HG03432 (cell line): Measurements from ENCODE around the gene FN3KRP.

ENCODE experiments used
- ATAC-seq: cut with Tn5 transposase; IDR thresholded peaks from one replicate; pipeline ENCODE4 v1.9.1; 2021; ENCODE audit warnings: mild to moderate bottlenecking, moderate library complexity; ENCODE audit not compliant: unreplicated experiment

The FN3KRP gene

DNA sequence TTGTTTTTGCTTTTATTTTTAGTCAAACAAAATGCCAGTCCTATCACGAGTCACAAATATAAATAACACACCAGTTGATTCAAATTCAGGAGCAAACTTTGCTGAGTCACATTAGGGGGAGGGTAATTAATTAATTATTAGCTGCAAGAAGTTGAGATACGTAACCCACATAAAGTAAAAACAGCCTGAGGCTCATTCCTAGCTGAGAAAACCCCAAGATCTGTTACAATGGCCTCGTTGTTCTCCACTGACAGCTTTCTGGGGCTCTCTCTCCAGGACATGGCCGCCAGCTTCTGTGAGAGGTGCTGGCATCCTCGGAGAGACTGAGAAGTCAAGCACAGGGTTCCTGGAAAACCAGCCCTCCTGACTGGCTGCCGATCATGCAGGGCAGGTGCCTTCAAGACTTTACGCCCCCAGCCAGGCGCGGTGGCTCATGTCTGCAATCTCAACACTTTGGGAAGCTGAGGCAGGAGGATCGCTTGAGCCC is 29.1 kb upstream of the FN3KRP start:
- no peak for ATAC-seq

DNA sequence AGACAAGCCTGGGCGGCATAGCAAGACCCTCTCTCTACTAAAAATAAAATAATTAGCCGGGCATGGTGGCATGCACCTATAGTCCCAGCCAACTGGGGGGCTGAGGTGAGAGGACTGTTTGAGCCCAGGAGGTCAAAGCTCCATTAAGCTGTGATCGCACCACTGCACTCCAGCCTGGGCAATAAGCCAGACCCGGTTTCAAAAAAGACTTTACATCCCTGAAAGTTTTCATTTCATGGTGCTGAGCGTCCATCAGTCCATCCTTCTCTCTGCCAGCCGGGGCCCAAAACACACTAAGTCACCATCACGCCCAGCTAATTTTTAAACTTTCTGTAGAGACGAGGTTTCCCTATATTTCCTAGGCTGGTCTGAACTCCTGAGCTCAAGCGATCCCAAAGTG is 28.6 kb upstream of the FN3KRP start:
- ATAC-seq, result no peak

DNA sequence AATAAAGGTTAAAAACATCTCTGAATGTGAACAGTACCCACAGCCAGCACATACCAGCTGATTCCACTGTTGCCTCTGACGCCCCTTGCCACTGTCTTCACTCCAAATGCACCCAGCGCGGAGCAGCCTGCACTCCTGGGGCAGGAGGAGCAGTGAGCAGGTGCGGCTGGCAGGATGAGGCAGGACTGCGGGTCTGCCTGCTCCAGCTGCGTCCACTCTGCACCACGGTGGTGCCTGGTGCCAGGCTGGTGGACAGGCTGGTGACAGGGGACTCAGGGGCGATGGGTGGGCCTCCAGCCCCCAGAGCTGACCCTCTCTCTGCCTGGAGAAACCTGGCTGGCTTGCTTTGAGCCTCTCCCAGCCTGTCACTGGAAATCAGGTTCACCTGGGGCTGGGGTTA is 27.4 kb upstream of the FN3KRP start:
- no peak for ATAC-seq

DNA sequence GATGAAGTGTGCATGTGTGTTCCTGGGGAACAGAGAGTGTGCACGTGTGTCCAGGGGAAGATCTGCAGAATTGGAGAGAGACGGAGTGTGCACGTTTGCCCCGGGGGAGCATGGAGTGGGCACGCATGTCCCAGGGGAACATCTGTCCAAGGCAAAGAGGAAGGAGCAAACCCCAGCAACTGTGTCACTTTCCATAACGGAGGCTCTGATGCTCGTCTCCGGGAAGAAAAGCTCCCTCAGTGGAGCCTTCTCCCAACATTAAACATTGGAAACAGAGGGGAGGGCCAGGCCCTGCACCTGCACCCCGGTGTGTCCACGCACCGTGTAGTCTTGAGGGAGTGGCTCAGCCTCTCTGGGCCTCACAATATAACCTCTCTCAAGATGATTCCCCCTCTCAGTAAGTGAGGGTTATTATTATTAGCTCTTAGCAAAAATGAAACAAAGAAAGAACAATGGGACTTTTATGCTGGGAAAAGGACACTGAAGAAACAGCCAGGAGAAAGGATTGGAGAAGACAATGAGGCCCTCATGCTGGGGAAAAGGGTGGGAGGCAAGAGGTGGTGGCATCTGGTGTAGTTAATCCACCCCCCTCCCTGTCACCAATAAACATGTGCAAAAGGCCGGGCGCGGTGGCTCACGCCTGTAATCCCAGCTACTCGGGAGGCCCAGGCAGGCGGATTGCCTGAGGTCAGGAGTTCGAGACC is 25.6 kb upstream of the FN3KRP start:
- ATAC-seq, result no peak

DNA sequence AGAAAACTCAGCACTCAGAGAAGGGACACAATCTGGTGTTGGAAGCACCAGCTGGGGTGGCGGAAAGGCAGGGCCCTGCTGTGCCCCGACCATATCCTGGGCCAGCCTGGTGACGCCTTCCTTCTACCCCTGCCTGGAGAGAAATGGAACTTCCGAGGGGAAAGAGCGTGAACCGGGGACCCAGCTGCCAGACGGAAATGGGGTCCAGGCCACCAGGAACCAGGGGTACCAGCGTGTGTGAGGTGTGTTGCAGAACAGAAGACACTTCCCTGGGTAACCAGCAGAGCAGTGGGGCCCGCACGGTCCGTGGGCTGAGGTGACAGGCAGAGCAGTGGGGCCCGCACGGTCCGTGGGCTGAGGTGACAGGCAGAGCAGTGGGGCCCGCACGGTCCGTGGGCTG is 24.8 kb upstream of the FN3KRP start:
- no peak for ATAC-seq

DNA sequence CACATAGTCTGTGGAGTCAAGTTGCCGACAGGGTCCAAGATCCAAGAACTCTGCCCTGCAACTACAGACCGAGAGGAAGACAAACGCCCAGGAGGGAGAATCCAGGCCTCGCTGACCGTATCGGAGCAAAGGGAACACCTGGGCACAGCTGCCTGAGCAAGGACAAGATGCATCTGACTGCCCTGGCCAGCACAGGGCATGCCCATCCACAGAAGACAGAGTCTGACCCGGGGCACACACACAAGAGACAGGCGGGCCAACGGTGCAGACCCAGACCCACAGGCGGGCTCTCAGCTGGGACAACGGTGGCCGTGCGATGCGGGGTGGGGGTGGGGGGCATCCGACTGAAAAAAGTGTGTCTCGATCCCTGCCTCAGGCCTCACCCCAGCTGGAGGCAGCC is 24.2 kb upstream of the FN3KRP start:
- no peak for ATAC-seq

DNA sequence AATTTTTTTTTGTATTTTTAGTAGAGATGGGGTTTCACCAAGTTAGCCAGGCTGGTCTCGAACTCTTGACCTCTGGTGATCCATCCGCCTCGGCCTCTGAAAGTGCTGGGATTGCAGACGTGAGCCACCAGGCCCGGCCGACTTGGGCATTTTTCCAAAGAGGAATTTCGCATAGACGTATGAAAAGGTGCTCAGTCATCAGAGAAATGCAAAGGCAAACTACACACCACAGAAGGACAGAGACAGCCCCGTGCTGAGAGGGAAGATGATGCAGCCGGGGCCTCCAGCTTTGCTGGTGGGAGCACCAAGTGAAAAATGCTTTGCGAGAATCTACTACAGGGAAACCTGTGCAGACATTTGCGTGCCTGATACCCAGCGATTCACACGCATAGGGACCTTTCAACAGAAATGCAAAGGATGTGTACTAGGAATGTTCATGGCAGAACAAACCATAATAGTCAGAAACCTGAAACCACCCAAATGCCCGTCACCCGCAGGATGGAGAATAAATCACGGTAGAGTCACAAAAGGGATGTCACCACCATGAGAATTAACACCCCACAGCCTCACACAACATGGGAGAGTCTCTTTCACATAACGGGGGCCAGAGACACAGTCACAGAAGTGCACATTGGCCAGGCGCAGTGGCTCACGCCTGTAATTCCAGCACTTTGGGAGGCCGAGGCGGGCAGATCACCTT is 23.2 kb upstream of the FN3KRP start:
- ATAC-seq, result no peak

DNA sequence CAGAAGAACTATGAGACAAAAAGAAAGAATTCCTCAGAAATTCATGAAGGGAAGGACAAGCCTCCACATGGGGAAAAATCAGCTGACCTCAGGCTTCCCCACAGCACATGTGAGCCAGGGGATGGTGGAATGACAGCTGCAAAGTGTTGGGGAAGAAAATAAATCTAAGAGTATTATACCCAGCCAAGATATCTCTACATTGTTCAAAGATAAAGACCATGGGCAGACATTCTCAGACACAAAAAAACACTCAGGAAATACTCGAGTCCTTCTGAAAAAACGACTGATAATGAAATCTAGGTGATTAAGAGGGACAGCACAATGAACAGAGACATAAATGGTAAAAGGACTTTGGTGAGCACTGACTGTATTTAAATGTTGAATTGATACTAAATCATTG is 21.9 kb upstream of the FN3KRP start:
- no peak for ATAC-seq

DNA sequence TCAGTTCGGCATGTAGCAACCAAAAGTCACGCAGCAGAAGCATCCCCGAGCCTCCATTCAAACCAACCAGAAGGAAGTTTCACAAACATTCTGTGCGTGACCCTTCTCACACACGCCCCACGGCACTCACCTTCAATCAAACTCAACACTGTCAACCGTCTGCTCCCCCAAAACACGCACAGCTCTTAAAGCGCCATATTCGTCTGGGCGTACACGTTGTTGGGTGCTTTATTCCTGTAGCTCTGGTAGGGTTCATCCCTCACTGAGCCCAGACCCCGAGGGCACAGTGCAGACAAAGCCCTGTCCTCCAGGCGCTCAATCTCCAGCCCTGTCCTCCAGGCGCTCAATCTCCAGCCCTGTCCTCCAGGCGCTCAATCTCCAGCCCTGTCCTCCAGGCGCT is 20.2 kb upstream of the FN3KRP start:
- no peak for ATAC-seq

DNA sequence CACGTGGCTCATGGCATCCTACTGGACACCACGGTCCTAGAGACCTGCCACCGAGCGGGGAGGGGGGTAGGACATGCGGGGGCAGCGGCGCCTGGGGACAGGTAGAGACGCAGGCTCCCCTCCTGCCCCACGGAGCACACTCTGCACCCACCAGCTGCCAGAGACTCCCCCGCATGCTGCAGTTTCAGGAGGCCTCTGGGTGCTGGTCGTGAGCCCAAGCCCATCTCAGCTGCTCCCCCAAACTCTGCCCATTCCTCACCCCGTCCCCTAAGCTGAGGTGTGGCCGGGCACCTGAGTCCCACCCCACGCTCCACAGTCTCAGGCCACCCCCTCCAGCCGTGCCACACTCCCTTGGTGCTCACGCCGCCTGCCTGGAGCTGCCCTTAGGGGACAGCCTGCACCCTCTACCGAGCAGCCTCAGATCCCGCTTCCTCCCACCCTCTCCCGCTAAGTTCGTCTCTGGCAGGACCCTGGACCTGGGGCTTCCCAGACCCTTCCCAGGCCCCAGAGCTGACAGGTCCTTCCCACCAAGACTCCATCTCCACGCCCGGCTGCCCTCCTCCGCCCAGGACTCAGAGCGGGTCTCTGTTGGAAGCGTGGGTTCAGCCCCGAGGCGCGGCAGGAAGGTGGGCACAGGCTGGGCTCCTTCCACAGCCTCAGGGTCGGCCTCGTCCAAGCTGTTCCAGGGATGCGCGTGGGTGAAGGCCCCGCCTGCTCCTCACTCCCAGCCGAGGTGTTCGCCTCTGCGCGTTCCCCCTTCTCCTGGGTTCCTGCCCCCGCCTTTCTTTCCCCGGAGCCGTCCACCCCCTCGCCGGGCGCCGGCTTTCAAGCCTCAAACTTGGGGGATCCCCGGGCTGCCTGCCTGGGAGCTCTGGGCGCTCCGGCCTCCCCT is 19.3 kb upstream of the FN3KRP start:
- ATAC-seq, result no peak

DNA sequence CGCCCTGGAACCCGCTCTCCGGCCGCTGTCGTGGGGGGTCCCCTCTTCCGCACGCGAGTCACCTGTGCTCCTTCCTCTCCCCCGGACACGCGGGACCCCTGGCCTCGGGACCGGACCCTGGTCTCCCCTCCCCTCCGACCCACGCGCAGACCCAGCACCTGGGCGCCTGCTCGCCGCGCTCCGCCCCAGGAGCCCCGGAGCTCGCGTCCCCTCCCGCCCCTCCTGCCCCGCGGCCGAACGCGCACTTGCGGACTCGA is 18.8 kb upstream of the FN3KRP start:
- no peak for ATAC-seq

DNA sequence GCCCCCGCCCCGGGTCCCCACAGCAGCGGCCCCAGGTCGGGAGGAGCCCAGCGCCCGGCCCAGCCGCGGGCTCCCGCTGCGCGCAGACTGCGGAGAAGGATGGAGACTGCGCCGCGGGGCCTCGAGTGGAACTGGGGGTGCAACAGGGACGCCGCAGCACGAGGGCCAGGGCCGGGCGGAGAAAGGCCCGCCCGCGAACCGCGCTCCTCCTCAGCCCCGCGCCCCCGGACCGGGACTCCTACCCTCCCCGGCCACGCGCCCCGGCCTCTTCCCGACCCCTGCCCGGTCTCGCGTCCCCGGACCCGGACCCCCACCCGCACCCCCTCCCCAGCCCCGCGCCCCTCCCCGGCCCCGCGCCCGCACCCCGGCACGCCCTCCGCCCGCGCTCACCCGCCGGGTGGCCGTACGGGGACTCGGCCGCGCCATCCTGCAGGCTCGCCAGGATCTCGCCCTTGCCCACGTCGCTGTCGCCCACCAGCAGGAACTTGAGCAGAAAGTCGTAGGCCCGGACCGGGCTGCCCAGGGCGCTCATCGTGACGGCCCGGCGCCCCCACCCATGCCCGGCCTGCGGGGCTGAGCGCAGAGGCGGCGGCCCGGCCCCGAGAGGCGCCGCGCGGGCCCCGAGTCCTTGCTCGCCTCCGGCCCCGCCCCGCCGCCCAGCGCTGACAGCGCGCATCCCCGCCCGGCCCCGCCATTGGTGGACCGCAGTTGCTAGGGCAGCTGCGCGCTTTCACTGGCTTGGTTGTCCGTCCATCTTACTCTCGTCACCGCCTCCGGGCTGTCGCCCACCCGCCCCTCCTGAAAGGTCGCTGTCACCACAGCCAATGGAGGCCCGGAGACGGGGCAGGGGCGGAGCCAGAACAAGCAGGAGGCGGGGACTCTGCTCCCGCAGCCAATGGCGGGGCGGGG is 18.2 kb upstream of the FN3KRP start, which contains the start of gene RAB40B:
Gene RAB40B, minus strand, starts transcription at position 634 of the 909 bp plus-strand sequence. Its CDS starts 102 bp downstream, at position 532.
- peak; percentile 92 for ATAC-seq

DNA sequence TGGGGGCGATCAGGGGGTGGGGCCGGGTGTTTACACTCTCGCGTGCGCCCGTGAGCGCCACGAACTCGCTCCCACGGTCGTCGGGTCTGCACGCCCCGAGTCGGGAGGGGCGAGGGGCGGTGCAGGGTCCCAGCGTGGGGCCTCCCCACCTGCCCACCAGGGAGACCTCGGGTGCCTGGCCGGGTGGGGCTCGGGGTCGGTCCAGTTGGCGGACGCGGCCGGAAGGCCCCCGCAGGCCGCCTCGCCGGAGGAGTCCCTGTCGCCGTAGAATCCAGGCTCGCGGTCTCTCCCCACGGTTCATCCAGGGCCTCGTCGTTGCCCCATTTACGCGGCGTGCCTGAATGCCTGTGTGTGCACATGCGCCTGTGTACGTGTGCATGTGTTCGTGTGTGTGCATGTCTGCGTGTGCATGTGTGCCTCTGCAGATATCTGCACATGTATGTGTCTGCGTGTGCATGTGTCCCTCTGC is 17.5 kb upstream of the FN3KRP start:
- peak; percentile 18 for ATAC-seq

DNA sequence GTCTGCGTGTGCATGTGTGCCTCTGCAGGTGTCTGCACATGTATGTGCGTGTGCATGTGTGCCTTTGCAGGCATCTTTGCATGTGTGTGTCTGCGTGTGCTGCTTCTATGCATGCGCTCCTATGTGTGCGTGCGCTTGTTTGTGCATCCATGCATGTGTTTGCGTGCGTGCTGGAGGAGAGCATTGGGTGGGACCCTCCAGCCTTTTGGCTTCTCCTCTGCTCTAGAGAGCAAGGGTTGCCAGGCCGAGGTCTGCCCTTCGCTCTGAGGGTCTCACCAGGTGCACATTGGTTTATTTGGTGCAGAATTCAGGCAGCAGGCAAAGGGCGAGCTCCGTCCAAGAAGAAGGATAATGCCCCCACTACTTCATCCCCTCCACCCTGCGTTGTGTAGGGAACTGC is 17.0 kb upstream of the FN3KRP start:
- ATAC-seq, result no peak

DNA sequence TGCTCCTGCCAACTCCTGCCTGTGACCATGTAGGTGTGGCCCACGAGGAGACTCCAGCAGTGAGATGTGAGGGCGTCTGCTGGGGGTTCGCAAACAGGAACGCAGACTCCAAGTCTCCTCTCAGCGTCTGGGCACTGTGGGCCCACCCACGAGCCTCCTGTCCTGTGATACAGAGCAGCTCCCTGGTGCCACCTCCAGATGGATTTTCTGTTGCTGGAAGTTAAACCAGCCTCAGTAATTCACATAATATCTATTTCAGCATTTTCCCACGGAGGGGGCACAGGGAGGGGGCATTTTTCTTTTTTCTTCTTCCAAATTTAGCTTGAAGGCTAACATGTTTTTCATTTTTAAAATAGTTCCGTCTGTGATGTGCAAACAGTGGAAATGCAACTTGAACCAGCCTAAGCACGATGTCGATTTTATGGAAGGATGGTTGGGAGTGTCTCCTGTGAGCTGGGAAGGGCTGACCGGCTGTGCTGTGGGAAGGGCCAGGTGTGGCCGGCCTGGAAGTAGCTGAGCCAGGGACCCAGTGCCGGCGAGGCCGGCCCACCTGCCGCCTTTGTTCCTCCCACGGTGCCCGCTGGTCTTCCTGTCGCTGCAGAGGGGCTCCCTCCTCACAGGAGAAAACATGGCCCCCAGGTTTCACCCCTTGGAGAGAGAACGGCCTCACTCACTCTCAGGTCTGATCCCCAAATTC is 14.1 kb upstream of the FN3KRP start:
- no peak for ATAC-seq

DNA sequence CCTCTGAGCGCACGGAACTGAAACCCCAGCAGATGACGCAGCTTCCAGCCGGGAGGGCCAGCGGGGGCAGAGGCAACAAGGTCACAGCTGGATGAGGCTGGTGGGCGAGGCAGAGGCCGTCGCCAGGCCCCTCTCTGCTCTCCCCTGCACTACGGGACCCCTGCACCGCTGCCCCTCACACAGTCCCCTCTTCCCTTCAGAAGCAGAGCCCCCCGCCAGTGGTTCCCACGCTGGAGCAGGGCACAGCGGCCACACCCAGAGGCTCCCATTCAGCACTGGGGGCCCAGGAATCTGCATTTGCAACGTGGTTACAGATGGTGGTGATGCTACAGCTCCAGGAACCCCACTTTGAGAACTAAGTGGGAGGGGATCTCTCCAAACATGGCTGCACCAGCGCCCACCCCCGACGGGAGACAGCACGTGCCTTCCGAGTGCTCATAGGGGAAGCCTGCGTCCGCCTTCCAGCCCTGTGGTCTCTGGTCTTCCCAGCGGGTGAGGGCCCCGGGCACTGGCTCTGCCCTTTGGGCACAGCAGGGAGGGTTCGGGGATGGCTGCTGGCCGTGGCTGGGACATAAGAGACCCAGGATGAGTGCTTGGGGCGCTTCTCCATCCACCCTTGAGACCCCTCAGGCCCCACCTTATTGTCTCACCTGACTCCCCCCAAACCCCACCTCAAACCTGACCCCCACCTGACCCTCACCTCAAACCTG is 13.3 kb upstream of the FN3KRP start:
- no peak for ATAC-seq

DNA sequence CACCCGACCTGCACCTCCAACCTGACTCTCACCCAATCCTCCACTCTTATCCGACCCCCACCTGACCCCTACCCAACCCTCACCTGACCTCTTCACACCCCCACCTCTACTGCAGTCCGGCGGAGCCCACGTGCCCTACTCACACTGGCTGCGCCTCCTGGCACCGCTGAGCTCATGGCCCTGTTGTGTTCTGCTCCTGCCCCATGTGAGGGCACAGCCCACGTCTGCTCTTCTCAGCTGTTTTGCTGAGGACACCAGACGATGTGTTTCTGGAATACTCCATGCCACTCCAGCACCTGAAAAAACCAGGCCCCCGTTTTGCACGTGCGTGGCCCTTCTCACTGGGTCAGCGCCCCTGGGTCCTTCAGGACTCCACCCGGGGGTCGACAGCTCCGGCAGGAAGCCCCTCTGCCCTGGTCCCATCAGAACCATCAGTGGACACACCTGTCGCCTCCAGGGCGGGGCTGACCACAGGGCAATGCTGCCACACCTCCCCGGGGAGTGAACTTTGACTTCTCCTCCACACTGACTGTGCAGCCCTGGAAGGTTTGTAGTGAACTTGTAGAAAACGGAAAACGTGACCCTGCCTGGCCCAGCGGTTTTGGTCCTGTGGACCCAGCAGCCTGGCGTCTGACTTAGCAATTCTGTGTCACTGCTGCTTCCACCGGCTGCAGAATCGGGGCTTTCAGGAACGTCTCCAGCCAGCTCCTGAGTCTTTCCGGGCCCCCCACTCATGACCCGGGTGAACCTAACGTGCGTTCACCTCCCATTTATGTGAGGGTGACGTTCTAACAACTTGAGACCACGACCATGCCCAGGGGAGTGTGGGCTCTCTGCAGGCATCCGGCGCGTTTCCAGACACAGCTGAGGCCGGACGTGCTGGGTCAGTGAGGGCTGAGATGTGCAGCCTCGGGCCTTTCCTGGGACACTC is 12.3 kb upstream of the FN3KRP start:
- ATAC-seq, result no peak

DNA sequence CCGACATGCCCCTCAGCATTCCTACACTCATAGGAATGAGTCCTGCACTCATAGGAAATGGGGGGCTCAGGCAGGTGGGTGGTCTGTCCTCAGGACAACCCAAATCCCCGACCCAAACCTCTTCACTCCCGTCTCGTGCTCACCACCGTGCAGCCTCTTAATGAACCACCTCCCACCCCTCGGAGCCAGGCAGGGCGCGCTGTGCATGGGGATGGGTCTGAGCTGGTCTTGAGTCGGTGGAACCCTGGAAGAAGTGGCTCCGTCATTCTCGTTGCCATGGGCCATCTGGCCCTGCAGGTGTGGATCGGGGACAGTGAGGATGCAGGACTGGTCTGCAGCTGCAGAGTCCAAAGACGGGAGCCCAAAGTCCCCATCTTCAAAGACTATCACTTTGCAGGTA is 11.6 kb upstream of the FN3KRP start:
- ATAC-seq, result no peak
